HG03520 (cell line): Measurements from ENCODE around the gene ADCY4.
A peak's percentile ranks its signal among the peaks of the same experiment; 100 is the strongest.

Experiments
- ATAC-seq: cut with Tn5 transposase; IDR thresholded peaks from one replicate; pipeline ENCODE4 v1.9.1; 2021; ENCODE audit warnings: mild to moderate bottlenecking, moderate library complexity; ENCODE audit not compliant: unreplicated experiment

The ADCY4 gene

GRCh38 chr14:24300326-24300980, 34.4 kb downstream of the ADCY4 start:
- ATAC-seq = no peak

GRCh38 chr14:24299255-24300191, 35.3 kb downstream of the ADCY4 start, which contains the start of the genes DHRS1 and NOP9:
Gene DHRS1 (minus strand): TSS chr14:24299780. CDS start chr14:24299106, 674 bp downstream.
Gene NOP9 (plus strand): TSS chr14:24299850. CDS start chr14:24299955, 105 bp downstream.
- ATAC-seq = peak; percentile 68

- ATAC-seq = no peak
These were observed 36.0 kb downstream of the ADCY4 start for GRCh38 chr14:24298892-24299254.

- no peak for ATAC-seq
These were observed 37.5 kb downstream of the ADCY4 start for GRCh38 chr14:24297190-24297964.

GRCh38 chr14:24296341-24297157, 38.3 kb downstream of the ADCY4 start:
- ATAC-seq = peak; percentile 46

GRCh38 chr14:24293525-24293924, 41.3 kb downstream of the ADCY4 start:
- ATAC-seq = no peak

GRCh38 chr14:24292118-24292807, 42.6 kb downstream of the ADCY4 start:
- no peak for ATAC-seq

GRCh38 chr14:24291446-24292117, 43.3 kb downstream of the ADCY4 start:
- ATAC-seq = no peak

- no peak for ATAC-seq
These were observed 44.1 kb downstream of the ADCY4 start for GRCh38 chr14:24290746-24291145.

- ATAC-seq = no peak
These were observed 45.1 kb downstream of the ADCY4 start for GRCh38 chr14:24289649-24290280.

- ATAC-seq = no peak
These were observed 47.9 kb downstream of the ADCY4 start for GRCh38 chr14:24286996-24287395.

- ATAC-seq = no peak
These were observed 49.5 kb downstream of the ADCY4 start for GRCh38 chr14:24285351-24285750.

- no peak for ATAC-seq
These were observed 50.3 kb downstream of the ADCY4 start for GRCh38 chr14:24284501-24285035.

- no peak for ATAC-seq
These were observed 50.9 kb downstream of the ADCY4 start for GRCh38 chr14:24283796-24284460.

- no peak for ATAC-seq
These were observed 52.1 kb downstream of the ADCY4 start for GRCh38 chr14:24282736-24283135.

GRCh38 chr14:24281636-24282035, 53.2 kb downstream of the ADCY4 start:
- ATAC-seq = no peak

GRCh38 chr14:24280797-24281460, 53.9 kb downstream of the ADCY4 start:
- no peak for ATAC-seq
